ENCODE results near the gene AGAP1.

AGAP1 gene

DNA sequence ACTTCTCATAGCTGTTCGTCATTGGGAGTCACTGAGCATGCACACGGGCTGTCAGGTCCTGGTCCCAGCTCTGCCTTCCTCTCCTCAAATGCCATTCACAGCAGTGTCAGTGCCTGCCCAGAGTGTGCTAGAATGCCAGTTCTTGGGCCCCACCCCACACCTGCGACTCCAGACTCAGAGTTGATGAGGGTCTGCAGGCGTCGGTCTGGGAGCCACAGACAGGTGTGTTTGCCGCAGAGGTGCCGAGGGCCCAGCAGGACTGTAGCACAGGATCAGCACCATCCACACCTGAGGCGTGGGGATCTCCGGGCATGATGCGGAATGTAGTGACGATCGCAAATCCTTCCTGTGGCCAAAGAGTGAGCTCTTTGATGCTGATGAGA is 56.5 kb downstream of the AGAP1 start:
- DNase-seq (ENCODE audit: low read depth): no peak

GRCh38 chr2:235550946-235551345 is 57.1 kb downstream of the AGAP1 start:
- DNase-seq (ENCODE audit: low read depth): no peak

GRCh38 chr2:235551965-235552364 is 58.1 kb downstream of the AGAP1 start:
- no peak for DNase-seq (ENCODE audit: low read depth)

GRCh38 chr2:235552671-235553070 is 58.8 kb downstream of the AGAP1 start:
- DNase-seq (ENCODE audit: low read depth): no peak

DNA sequence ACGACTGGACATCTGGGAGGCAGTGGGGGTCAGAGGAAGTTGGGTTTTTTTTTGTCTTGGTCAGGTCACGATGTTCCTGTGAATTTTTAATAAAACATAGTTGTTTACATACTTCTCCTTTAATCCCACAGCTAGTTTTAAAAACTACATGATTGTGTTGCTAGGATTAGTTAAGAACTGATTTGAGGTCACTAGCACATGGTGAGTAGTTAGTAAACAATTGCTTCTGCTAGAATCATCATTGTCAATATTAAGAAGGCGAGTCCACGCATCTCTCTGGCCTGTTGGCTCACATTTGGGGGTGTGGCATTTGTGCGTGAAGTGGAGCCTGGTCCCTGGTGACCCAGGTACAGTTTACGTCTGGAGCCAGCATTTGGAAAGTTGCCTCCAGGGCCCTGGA is 59.4 kb downstream of the AGAP1 start:
- no peak for DNase-seq (ENCODE audit: low read depth)

- DNase-seq (ENCODE audit: low read depth): no peak
These were observed 59.9 kb downstream of the AGAP1 start for GRCh38 chr2:235553696-235554100.

- DNase-seq (ENCODE audit: low read depth): no peak
These were observed 60.5 kb downstream of the AGAP1 start for GRCh38 chr2:235554385-235554784.

GRCh38 chr2:235554936-235555335 is 61.1 kb downstream of the AGAP1 start:
- no peak for DNase-seq (ENCODE audit: low read depth)

- no peak for DNase-seq (ENCODE audit: low read depth)
These were observed 61.5 kb downstream of the AGAP1 start for GRCh38 chr2:235555371-235555770.

- no peak for DNase-seq (ENCODE audit: low read depth)
These were observed 62.2 kb downstream of the AGAP1 start for GRCh38 chr2:235556086-235556485.

DNA sequence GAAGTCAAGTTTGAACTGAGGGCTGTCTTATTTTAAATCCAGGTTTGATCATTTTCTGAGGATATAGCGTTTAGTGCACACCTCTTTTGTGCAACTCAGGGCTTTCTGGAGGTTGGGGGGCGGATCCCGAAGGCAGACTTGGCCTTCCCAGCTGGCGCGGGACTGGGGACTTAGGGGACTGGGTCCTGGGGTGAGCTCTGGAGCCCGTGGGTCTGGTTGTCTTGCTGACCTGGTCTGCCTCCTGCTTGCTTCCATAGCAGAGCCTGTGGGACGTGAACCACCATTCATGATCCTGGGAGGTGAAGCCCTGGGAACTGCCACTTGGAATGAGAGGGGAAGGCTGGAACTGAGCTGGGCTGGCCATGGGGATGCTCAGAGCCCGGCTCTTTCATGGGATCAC is 63.1 kb downstream of the AGAP1 start:
- no peak for DNase-seq (ENCODE audit: low read depth)

- DNase-seq (ENCODE audit: low read depth): no peak
These were observed 64.1 kb downstream of the AGAP1 start for GRCh38 chr2:235557903-235558302.

GRCh38 chr2:235558572-235558971 is 64.7 kb downstream of the AGAP1 start:
- no peak for DNase-seq (ENCODE audit: low read depth)

DNA sequence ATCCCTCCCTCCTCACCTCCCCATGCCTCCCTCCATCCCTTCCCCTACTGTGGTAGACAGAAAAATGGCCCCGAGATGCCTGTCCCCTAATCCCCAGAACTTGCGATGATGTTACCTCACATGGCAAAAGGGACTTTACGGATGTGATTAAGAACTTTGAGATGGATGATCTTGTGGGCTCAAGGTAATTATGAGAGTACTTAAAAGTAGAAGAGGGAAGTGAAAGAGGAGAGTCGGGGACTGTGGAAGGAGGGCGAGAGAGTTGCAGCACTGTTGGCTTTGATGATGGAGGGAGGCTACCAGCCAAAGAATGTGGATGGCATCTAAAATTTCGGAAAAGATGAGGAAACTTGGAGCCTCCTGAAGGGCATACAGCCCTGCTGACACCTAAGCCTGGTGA is 66.5 kb downstream of the AGAP1 start:
- no peak for DNase-seq (ENCODE audit: low read depth)

- no peak for DNase-seq (ENCODE audit: low read depth)
These were observed 67.6 kb downstream of the AGAP1 start for GRCh38 chr2:235561450-235561849.

DNA sequence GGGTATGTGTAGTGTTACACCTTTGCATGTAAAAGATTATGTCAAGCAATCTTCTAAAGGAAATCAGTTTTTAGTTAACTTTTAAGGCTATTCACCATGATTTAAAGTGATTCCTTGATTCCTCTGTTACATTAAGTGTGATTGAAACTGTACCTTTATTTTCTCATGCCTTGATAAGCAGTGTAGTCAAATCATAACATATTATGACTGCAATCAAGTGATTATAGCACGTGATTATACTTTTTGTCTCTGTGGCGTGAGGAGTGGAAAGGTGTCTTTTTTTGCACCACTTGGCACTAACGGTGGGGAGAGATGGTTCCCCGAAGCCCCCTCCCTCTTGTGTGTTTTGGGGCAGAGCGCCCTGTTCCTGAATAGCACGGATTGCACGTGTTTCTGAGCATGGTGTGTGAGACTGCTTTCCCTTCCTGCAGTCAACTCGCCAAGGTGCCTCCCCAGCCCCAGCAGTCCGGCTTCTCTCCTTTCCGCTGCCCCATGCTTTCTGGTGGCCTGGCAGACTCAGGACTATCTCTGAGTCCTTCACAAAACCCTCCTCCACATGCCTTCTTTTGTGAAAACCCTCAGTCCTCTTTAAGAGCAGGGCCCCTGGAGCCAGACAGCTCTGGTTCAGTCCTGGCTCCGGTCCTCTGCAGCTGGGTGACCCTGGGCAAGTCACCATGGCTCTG is 68.4 kb downstream of the AGAP1 start:
- no peak for DNase-seq (ENCODE audit: low read depth)

GRCh38 chr2:235563056-235563910 is 69.4 kb downstream of the AGAP1 start:
- no peak for DNase-seq (ENCODE audit: low read depth)

- DNase-seq (ENCODE audit: low read depth): no peak
These were observed 70.2 kb downstream of the AGAP1 start for GRCh38 chr2:235564066-235564465.

GRCh38 chr2:235564884-235565530 is 71.2 kb downstream of the AGAP1 start:
- DNase-seq (ENCODE audit: low read depth): no peak

GRCh38 chr2:235566415-235566814 is 72.6 kb downstream of the AGAP1 start:
- DNase-seq (ENCODE audit: low read depth): no peak

DNA sequence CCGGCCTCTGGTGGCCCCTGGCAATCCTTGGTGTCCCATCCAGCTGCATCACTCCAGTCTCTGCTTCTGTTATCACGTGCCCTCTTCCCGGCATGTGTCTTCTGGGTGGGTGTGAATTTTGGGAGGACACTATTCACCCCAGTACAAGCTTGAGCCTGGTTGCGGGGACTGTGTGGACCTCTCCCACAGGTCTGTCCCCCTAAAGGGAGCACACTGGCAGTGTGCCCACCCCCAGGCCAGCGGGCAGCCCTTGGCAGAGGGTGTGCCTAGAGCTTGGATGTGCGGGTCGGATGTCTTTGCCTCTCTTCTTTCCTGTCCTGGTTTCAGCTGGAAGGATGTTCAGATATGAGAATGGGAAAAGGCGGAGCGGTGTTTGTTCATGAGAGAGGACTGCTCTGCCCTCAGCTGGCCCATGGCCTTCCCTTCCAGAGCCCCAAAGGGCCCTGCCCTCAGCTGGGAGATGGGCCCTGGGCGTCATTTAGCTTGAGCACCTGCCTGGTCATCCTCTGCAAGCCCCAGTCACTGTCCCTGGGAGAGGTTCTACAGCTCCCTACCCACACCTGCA is 73.2 kb downstream of the AGAP1 start:
- DNase-seq (ENCODE audit: low read depth): no peak

DNA sequence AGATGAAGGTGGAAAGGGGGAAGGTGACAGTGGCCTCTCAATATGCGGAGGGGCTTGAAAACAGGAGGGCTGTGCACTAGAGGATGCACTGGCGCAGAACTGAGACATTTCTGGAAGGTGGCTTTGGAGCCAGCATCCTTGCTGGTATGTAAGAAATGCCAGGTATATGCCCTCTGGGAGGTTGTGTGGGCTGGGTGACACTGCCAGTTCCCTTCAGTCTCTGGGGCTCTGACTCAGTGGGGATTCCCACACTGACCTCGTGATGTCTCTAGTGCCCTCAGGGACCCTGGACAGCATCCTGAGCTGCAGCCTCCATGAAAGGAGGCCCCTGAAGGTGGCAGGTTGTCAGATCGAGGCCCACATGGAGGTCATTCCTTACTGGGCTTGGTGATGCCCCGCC is 74.0 kb downstream of the AGAP1 start:
- no peak for DNase-seq (ENCODE audit: low read depth)

DNA sequence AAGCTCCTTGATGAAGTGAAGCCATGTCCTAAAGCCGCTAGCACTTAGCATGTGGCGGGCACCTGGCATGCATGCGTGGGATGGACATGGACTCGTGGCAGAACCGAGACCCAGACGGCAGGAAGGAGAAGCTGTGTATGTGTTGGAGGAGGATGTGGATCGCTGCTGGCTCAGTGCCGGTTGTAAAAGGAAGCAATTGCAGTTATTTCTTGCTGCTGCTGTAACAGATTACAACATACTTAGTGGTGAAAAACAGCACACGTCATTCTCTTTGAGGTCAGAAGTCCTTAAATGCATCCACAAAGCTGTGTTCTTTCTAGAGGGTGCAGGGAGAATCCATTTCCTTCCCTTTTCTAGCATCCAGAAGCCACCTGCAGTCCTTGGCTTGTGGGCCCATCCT is 74.6 kb downstream of the AGAP1 start:
- DNase-seq (ENCODE audit: low read depth): no peak

Data from activated T-cell treated with anti-CD3 and anti-CD28 coated beads for 1 hour (primary cell).